HepG2 (cell line): Measurements from ENCODE around the gene BCKDHA. TPM values are rescaled to one million over a fixed set of nuclear protein-coding genes. Genes with fewer than 3 reads are reported as not detected.

Experiments used
- GLI4 ChIP-seq: sonication (generic); formaldehyde crosslinking; IDR thresholded peaks from 2 replicates; pipeline ENCODE4 v1.5.1; 2020; ENCODE audit warnings: missing genetic modification reagents, mild to moderate bottlenecking, moderate library complexity, borderline replicate concordance
- KDM2A ChIP-seq: sonication (generic); formaldehyde crosslinking; IDR thresholded peaks from 2 replicates; pipeline ENCODE4 v1.4.0; 2020; ENCODE audit warnings: low read depth, missing genetic modification reagents, borderline replicate concordance
- KLF12 ChIP-seq: sonication (generic); formaldehyde crosslinking; IDR thresholded peaks from 2 replicates; pipeline ENCODE4 v1.4.0; 2020; ENCODE audit warnings: missing genetic modification reagents, borderline replicate concordance
- KMT2B ChIP-seq: IDR thresholded peaks from 2 replicates; pipeline ENCODE4 v1.6.1; 2016; ENCODE audit warnings: missing genetic modification reagents, missing compliant biosample characterization
- MAFK ChIP-seq, 2 experiments: IDR thresholded peaks in 1 of 2; conservative IDR thresholded peaks in 1 of 2; 2 replicates each; pipeline ENCODE4 v1.6.1; 2011; ENCODE audit warnings: improper control_type of control experiment in 2 of 2, low read length in 2 of 2
- NFKB2 ChIP-seq: sonication (generic); formaldehyde crosslinking; IDR thresholded peaks from 2 replicates; pipeline ENCODE4 v1.4.0; 2020; ENCODE audit warnings: missing genetic modification reagents, borderline replicate concordance
- SAP130 ChIP-seq: IDR thresholded peaks from 2 replicates; pipeline ENCODE4 v1.6.1; 2016; ENCODE audit warnings: low read depth
- SIN3A ChIP-seq: IDR thresholded peaks from 2 replicates; pipeline ENCODE4 v1.6.1; 2011; ENCODE audit warnings: low read depth, mild to moderate bottlenecking, control low read depth, low read length, borderline replicate concordance
- SP2 ChIP-seq: sonication (generic); formaldehyde crosslinking; IDR thresholded peaks from 2 replicates; pipeline ENCODE4 v1.5.1; 2020; ENCODE audit warnings: mild to moderate bottlenecking, missing genetic modification reagents
- SRSF1 ChIP-seq: fragments of 200-400 bp; formaldehyde crosslinking; optimal IDR thresholded peaks from 2 replicates; pipeline ENCODE3; 2017; ENCODE audit warnings: mild to moderate bottlenecking, low read depth, low read length, moderate library complexity
- SRSF9 ChIP-seq: fragments of 200-400 bp; formaldehyde crosslinking; IDR thresholded peaks from 2 replicates; pipeline ENCODE4 v1.6.1; 2018; ENCODE audit warnings: borderline replicate concordance, mild to moderate bottlenecking, low read depth, low read length; ENCODE audit not compliant: insufficient read depth, poor library complexity, severe bottlenecking
- ZEB1 ChIP-seq: IDR thresholded peaks from 2 replicates; pipeline ENCODE4 v1.6.1; 2012; ENCODE audit warnings: mild to moderate bottlenecking, low read depth, inconsistent platforms; ENCODE audit not compliant: insufficient replicate concordance
- ZNF235 ChIP-seq: sonication (generic); formaldehyde crosslinking; IDR thresholded peaks from 2 replicates; pipeline ENCODE4 v1.8.1; 2023; ENCODE audit warnings: mild to moderate bottlenecking, missing genetic modification reagents, borderline replicate concordance
- ZNF570 ChIP-seq: sonication (generic); formaldehyde crosslinking; IDR thresholded peaks from 2 replicates; pipeline ENCODE4 v1.4.0; 2020; ENCODE audit warnings: mild to moderate bottlenecking, missing genetic modification reagents, borderline replicate concordance
- ZNF761 ChIP-seq: sonication (generic); formaldehyde crosslinking; conservative IDR thresholded peaks from 2 replicates; pipeline ENCODE4 v1.4.0; 2020; ENCODE audit warnings: mild to moderate bottlenecking, missing genetic modification reagents
- polyA plus RNA-seq, 8 experiments: library from polyadenylated mRNA; depleted of rRNA in 3 of 8; stranded (reverse) in 7 of 8; unstranded in 1 of 8; fragments of >200 nt; fragmentation: Illumina TruSeq in 4 of 8; extraction: Trizol in 4 of 8; gene quantifications; 2 replicates each; pipeline versions ENCODE4 v1.2.1 to v1.2.3, GENCODE V29; 2011 to 2016; ENCODE audit warnings: low read depth in 4 of 8, missing spikeins in 1 of 8, mixed read lengths in 1 of 8; ENCODE audit not compliant: insufficient read depth in 1 of 8
- total RNA-seq, 5 experiments: library from RNA; depleted of rRNA; stranded (reverse); fragments of >200 nt; fragmentation: Illumina TruSeq; extraction: Trizol; gene quantifications; 2 replicates each; pipeline ENCODE4 v1.2.3, GENCODE V29; 2016; ENCODE audit warnings: low read depth in 1 of 5
- TF ChIP-seq, protein P1 (sequence below): IDR thresholded peaks from 2 replicates; pipeline ENCODE4 v1.6.1; 2016; ENCODE audit warnings: mild to moderate bottlenecking
- TF ChIP-seq, protein P2 (sequence below): sonication (generic); formaldehyde crosslinking; IDR thresholded peaks from 2 replicates; pipeline ENCODE4 v1.5.1; 2020; ENCODE audit warnings: mild to moderate bottlenecking, missing genetic modification reagents, borderline replicate concordance
- TF ChIP-seq, protein P3 (sequence below): sonication (generic); formaldehyde crosslinking; conservative IDR thresholded peaks from 2 replicates; pipeline ENCODE4 v1.4.0; 2020; ENCODE audit warnings: missing genetic modification reagents
- TF ChIP-seq, protein P4 (sequence below): sonication (generic); formaldehyde crosslinking; IDR thresholded peaks from 2 replicates; pipeline ENCODE4 v1.8.0; 2022; ENCODE audit warnings: mild to moderate bottlenecking, missing genetic modification reagents

Gene BCKDHA
- total and polyA plus RNA-seq, 2 of the 13 experiments (the other 11 are each of a cell fraction or from before 2014, with no cell fraction given), result 11.8 to 31.5 TPM

DNA sequence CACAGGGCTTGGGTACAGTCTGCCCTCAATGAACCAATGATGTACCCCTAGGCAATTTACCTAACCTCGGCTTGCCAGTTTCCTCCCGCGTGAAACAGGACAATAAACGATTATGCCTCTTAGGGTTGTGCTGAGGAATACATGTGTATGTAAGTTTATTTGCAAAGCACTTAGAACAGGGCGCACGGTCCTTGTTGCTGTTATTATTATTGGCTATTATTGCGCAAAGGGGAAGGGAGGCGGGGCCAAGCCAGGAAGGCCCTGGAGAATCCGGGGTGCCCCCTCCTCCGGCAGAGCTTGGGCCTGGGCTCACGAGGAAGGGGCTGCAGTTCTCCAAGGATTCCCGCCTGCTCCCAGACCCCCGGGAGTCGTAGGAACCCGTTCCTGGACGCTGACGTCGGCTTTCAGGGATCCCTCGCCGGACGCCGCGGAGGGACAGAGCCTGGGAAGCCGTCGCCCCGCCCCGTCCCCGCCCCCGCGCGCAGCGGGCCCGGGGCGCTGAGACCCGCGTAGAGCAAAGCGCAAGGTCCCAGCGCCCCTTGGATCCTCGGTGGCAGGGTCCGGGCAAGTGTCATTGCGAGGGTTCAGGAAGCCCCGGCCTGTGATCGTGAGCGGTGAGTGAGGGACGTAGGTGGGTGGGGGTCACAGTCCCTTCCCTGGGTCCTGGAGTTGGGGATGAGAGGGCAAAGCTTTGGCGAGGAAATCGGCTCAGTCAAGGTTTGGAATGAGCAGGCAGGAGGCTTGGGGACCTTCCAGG lies 21.2 kb upstream of the BCKDHA start, which contains the start of gene TMEM91 (continued):
- TF ChIP-seq, protein P1, sequence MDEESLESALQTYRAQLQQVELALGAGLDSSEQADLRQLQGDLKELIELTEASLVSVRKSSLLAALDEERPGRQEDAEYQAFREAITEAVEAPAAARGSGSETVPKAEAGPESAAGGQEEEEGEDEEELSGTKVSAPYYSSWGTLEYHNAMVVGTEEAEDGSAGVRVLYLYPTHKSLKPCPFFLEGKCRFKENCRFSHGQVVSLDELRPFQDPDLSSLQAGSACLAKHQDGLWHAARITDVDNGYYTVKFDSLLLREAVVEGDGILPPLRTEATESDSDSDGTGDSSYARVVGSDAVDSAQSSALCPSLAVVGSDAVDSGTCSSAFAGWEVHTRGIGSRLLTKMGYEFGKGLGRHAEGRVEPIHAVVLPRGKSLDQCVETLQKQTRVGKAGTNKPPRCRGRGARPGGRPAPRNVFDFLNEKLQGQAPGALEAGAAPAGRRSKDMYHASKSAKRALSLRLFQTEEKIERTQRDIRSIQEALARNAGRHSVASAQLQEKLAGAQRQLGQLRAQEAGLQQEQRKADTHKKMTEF, result peak; percentile 47
- TF ChIP-seq NFKB2 (CRISPR knock-in tag) (peak; percentile 38; the same call in 1 of the 2 replicates), MAFK (conservative IDR thresholded peaks at IDR 0.05 in 1 of 2, IDR thresholded peaks at IDR 0.05 in 1 of 2; ENCODE audit: low read length in 2 of 2) (no peak), ZNF235 (CRISPR knock-in tag) (no peak), KMT2B (CRISPR knock-in tag) (no peak), ZEB1 (peak; percentile 26), GLI4 (CRISPR knock-in tag) (0 out of 2 replicates have a peak, but pooled peaks have one; percentile 73), ZNF570 (CRISPR knock-in tag) (no peak), ZNF761 (no peak), SAP130 (peak; percentile 41; the same call in 1 of the 2 replicates), SP2 (CRISPR knock-in tag) (no peak), KDM2A (CRISPR knock-in tag) (peak; percentile 96), SIN3A (peak; percentile 30; the same call in 1 of the 2 replicates), SRSF9 (no peak), SRSF1 (peak; percentile 66), KLF12 (no peak)
- TF ChIP-seq, protein P2, sequence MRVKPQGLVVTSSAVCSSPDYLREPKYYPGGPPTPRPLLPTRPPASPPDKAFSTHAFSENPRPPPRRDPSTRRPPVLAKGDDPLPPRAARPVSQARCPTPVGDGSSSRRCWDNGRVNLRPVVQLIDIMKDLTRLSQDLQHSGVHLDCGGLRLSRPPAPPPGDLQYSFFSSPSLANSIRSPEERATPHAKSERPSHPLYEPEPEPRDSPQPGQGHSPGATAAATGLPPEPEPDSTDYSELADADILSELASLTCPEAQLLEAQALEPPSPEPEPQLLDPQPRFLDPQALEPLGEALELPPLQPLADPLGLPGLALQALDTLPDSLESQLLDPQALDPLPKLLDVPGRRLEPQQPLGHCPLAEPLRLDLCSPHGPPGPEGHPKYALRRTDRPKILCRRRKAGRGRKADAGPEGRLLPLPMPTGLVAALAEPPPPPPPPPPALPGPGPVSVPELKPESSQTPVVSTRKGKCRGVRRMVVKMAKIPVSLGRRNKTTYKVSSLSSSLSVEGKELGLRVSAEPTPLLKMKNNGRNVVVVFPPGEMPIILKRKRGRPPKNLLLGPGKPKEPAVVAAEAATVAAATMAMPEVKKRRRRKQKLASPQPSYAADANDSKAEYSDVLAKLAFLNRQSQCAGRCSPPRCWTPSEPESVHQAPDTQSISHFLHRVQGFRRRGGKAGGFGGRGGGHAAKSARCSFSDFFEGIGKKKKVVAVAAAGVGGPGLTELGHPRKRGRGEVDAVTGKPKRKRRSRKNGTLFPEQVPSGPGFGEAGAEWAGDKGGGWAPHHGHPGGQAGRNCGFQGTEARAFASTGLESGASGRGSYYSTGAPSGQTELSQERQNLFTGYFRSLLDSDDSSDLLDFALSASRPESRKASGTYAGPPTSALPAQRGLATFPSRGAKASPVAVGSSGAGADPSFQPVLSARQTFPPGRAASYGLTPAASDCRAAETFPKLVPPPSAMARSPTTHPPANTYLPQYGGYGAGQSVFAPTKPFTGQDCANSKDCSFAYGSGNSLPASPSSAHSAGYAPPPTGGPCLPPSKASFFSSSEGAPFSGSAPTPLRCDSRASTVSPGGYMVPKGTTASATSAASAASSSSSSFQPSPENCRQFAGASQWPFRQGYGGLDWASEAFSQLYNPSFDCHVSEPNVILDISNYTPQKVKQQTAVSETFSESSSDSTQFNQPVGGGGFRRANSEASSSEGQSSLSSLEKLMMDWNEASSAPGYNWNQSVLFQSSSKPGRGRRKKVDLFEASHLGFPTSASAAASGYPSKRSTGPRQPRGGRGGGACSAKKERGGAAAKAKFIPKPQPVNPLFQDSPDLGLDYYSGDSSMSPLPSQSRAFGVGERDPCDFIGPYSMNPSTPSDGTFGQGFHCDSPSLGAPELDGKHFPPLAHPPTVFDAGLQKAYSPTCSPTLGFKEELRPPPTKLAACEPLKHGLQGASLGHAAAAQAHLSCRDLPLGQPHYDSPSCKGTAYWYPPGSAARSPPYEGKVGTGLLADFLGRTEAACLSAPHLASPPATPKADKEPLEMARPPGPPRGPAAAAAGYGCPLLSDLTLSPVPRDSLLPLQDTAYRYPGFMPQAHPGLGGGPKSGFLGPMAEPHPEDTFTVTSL (CRISPR knock-in tag), result peak; percentile 37; the same call in 1 of the 2 replicates
- TF ChIP-seq, protein P3, sequence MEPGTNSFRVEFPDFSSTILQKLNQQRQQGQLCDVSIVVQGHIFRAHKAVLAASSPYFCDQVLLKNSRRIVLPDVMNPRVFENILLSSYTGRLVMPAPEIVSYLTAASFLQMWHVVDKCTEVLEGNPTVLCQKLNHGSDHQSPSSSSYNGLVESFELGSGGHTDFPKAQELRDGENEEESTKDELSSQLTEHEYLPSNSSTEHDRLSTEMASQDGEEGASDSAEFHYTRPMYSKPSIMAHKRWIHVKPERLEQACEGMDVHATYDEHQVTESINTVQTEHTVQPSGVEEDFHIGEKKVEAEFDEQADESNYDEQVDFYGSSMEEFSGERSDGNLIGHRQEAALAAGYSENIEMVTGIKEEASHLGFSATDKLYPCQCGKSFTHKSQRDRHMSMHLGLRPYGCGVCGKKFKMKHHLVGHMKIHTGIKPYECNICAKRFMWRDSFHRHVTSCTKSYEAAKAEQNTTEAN (CRISPR knock-in tag), result 0 out of 2 replicates have a peak, but pooled peaks have one; percentile 44
- TF ChIP-seq, protein P4, sequence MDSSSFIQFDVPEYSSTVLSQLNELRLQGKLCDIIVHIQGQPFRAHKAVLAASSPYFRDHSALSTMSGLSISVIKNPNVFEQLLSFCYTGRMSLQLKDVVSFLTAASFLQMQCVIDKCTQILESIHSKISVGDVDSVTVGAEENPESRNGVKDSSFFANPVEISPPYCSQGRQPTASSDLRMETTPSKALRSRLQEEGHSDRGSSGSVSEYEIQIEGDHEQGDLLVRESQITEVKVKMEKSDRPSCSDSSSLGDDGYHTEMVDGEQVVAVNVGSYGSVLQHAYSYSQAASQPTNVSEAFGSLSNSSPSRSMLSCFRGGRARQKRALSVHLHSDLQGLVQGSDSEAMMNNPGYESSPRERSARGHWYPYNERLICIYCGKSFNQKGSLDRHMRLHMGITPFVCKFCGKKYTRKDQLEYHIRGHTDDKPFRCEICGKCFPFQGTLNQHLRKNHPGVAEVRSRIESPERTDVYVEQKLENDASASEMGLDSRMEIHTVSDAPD (CRISPR knock-in tag), result no peak
